HG03469 (cell line): ENCODE measurements around the gene TMEM88.

ENCODE experiments used
- ATAC-seq: cut with Tn5 transposase; IDR thresholded peaks from one replicate; pipeline ENCODE4 v1.9.1; 2021; ENCODE audit warnings: mild to moderate bottlenecking, moderate library complexity, moderate number of reproducible peaks; ENCODE audit not compliant: unreplicated experiment

TMEM88 gene

GRCh38 chr17:7832431-7832830, 22.4 kb upstream of the TMEM88 start:
- no peak for ATAC-seq

DNA sequence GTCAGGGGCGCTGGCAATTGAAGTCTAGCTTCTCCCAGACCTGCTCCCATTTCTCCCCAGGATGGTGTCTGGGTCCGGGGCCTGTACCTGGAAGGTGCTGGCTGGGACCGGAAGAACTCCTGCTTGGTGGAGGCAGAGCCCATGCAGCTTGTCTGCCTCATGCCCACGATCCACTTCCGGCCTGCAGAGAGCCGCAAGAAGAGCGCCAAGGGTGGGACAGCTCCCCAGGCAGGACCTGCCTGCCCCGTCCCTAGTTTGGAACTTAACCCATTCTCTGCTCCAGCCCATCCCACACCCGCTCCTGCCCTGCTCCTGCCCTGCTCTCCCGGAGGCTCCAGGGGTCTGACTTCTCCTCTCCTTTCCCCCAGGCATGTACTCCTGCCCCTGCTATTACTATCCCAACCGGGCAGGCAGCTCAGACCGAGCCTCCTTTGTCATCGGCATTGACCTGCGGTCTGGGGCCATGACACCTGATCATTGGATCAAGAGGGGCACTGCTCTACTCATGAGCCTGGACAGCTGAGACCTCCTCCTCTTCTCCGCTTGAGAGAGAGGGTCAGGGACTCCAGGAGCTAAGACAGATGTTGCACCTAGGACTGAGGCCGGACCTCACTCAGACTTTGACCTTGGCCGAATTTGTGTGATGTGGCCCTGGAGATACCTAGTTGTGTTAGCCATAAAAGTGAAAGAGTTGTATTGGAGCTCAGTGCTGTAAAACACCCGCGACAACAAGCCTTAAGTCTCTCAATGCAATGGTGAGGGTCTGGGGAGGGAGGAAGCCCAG, 21.7 kb upstream of the TMEM88 start:
- no peak for ATAC-seq

DNA sequence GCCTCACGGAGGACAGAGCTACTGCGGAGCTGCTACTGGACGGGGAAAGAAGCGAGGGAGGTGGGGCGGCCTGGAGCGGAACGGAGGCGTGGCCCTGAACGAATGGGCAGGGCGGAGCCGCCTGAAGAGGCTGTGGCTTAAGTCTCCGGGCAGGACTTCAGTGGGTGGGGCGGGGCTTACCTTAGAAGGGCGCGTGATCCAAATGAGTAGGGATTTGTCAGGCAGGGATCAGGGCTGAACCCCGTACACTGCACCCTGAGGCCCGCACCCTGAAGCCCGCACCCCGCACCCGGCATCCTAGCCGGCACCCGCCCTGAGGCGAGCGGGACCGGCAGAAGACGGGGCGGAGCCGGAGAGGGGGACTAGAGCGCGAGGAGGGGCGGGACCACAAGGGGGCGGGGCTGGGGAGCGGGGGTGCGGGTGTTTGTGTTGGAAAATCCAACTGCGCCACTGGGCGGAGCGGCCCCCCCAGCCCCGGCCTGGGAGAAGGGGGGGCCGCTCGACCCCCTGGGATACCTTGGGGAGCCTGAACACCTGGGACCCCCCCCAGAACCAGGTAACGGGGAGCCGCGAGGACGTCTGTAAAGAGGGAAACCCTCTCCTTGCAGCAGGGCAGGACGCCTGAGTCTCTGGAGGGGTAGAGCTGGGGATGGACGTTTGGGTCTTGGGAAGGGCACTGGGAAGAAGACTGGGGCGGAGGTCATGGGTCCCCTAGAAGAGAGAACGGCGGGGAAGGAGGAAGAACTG, 20.9 kb upstream of the TMEM88 start, which contains the start of gene KDM6B:
TSS of gene KDM6B (plus strand) at position 423 of the 747 bp plus-strand sequence. CDS start 11,338 bp downstream, outside the sequence.
- peak; percentile 26 for ATAC-seq

DNA sequence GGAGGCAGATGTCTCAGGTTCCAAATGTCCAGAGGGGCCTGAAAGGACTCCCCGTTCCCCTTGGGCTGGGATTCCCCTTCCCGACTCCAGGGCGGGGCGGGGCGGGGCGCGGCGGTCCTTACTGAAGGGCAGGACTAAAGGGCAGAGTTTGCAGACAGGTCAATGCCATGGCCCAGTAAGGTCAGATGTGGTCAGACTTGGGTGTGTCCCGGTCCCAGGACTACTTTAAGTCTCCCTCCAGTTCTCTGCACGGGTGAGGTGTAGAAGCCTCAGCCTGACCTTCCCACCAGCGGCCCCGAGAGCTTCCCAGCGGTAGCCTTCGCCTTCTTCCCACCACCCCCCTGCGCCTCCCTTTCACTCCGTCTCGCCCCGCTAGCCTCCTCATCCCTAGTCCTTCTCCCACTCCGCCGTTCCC, 20.3 kb upstream of the TMEM88 start:
- no peak for ATAC-seq

DNA sequence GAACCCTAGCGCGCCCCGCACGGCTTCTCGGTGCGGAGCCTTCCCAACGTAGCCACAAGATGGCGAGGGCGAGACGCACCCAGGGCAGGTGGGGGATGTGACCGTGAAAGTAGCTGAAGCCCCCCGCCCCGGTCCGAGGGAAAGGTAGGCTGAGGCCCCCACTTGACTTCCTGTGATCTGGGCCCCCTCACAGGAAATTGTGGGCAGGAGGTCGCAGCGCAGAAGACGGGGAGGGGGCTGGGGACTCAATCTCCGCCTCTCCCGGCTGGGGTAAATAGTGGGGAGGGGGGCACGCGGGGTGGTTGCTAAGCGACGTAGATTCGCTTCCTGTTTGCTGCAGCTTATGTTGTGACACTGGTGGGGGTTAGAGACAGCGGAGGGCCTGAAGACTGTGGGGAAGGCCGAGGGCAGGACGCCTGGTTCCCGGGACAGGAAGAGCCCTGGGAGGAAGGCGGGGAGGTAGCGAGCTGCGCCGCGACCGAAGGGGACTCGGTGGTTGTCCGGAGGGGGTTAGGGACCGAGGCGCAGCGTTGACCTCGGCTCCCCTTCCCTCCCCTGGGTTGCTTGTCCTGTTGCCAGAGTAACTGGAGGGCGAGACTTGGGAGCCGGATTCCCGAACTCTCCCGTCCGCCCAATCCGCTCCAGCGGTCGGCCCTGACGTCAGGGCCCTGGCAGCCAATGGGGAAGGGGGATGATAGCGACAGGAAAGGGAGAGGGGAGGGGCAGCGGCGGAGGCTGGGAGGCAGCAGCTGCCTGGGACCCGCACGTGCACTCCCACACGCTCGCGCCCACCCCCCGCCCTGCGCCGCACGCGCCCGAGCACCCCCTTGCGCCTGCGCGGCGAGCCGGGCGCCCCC, 19.7 kb upstream of the TMEM88 start:
- ATAC-seq, result peak; percentile 28

DNA sequence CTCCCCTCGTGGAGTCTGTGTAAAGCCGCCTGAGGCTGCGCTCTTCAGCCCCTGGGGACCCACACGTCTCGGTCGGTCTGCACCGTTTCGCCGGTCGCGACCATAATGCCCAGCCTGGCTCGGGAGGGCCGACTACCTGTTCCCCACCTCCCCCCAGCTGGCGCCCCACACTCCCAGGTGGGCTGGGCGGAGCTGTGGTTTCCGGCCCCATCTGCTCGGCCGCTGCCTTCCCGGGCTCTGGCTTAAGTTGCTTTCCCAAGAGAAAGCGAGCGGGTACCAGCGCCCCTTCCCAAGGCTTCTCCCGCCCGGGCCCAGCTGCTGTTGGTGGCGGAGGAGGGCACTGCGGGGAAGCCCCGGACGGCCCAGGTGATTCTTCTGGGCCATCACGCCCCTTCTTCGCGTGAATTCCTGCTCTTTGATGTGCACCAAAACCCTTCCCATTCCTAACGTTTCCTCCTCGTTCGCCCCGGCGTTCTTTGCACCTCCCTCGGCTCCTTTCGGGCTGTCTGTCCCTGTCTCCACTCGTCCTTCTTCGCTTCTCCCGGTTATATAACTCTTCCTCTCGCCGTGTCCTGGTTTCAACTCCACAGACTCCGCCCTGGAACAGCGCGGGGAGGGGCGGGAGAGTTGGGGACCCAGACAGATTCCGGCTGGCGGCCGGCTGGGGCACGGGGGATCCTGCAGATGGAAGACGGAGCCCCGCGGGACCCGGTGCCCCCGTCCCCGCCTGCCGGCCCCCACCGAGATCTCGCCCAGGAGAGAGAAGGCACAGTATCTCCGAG, 18.9 kb upstream of the TMEM88 start:
- ATAC-seq, result peak; percentile 15

- ATAC-seq, result no peak
Observed at GRCh38 chr17:7836596-7837407, 18.1 kb upstream of the TMEM88 start.

DNA sequence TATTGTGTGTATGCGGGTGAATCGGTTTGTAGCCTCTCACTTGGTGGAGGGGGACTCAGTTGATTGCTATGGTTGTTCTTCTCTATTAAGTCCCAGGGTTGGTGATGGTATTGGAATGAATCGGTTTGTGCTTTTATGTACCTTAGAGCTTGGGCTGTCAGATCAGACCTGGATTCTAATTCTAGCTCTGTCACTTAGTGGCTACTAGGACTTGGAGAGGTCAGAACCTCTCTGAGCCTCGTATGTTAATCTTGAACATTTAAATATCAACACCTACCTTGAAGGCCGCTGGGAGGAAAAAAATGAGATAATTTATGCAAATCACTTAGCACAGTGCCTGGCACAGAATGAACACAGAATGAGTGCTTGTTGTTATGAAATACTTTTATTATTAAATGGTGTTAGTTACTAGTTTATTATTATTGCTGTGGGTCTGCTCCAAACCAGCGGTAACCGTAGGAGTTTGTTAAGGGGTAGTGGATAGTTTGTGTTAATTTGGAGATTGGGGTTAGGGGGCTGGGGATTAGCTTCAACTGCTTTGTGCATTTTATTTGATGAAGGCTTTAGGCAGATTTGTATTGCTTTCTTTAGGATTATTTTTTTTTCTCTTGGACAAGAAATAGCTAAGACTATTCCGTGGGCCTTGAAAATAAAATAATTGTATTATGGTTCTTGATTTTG, 17.3 kb upstream of the TMEM88 start:
- no peak for ATAC-seq

DNA sequence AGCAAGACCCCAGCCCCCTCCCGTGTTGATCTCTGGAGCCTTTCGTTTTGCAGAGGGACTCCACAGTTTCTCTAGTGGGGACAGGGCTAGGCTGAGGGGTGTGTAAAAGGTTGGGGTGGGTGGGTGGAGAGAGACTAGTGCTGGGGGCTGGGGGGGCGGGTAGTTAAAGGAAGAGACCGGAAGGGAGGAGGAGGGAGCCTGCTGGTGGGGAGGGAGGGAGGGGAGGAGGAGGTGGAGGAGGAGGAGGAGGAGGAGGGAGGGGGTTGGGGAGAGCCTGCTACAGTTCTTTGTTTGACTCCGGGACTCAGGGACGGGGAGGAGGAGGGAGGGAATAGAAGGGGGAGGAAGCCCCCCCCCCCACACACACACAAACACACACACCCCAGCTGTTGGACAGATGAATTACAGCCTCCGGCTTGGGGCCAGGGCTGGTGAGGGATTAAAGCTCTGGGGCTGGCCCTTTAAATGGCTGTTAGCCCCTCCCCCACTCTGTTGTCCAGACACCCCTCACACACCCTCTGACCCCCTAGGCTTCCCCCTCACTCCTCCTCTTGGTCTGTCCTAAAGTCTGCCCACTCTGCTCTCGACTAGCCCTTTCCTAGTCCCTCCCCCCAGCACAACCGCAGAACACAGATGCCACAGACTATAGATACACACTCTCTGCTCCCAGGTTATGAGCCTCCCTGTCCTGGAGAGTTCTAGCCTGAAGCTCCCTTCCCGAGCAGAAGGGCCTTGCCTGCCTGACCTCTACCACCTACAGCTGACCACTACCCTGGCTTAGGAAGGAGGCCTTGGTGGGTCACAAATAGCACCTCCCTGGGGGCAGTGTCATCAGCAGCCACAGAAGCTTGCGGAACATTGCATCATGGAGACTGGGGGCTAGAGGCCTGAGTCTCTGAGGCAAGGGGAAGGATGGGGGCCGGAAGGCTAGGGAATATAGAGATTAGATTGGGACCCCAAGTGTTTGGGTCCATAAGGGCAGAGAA, 16.5 kb upstream of the TMEM88 start:
- no peak for ATAC-seq

- no peak for ATAC-seq
Observed at GRCh38 chr17:7839190-7839875, 15.5 kb upstream of the TMEM88 start.

- ATAC-seq, result no peak
Observed at GRCh38 chr17:7839876-7840261, 15.0 kb upstream of the TMEM88 start.

GRCh38 chr17:7840441-7840840, 14.4 kb upstream of the TMEM88 start:
- ATAC-seq, result no peak

DNA sequence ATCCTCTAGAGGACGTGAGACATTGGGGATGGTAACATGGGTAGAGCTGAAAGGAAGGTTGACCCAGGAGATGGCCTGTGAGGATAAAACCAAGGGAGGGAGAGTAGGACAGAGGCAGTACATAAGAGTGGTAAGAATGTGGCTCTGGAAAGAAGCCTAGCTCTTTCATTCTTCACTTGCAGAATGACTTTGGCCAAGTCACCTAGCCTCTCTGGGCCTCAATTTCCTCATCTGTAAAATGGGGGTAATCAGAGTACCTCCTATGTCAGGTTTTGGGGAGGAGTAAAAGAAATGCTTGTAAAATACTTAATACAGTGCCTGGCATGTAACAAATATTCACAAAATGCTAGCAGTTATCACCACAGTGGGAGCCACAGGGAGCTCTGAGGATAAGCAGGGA, 14.0 kb upstream of the TMEM88 start:
- no peak for ATAC-seq

GRCh38 chr17:7841396-7841914, 13.4 kb upstream of the TMEM88 start:
- peak; percentile 0 for ATAC-seq

- peak; percentile 11 for ATAC-seq
Observed at GRCh38 chr17:7841915-7842379, 12.9 kb upstream of the TMEM88 start.

DNA sequence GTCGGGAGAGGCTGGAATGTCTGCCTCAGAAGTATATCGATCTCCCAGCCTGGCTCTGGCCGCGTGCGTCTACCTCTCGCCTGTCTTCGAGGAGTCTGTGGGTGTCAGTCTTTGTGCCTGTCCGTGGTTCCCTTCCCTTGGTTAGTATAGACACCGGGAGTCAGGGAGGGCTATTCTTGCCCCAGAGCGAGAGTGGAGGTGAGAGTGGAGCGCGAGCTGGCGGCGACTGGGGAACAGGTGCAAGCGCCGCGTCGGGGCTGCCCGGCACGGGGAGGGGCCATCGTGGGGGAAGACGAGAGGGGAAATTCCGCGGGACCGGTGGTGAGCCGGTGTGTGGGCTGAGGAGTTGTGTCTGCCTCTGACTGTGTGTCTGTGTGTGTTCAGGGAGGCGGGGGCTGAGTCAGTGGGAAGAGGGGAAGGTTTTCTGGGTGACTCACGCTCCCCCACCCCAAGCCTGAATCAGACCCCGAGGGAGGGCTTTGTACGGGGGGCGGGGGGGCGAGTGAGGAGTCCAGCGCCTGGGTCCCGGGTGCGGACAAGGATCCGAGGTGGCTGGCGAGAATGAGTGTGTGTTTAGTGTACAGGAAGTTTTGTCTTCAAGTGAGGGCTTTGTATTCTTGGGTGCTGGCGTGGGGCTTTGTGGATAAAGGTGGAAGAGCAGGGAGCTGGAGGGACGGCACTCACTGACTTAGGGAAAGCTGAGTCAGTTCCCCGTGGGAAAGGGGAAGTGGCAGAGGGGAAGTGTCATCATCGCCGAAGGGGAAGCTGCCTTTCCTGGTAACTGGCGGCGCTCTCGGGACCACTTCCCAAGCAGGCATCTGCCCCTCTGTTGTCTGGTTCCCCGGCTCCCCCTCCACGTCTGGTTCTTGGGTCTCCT, 12.2 kb upstream of the TMEM88 start:
- peak; percentile 19 for ATAC-seq
